GM15510 (cell line): ENCODE data around the gene ARID3C.

Source experiments
- POLR2A ChIP-seq: IDR thresholded peaks from 3 replicates; pipeline ENCODE4 v1.6.1; 2011; ENCODE audit warnings: borderline replicate concordance; ENCODE audit not compliant: insufficient read length; ENCODE audit errors: extremely low read depth

The ARID3C gene, protein sequence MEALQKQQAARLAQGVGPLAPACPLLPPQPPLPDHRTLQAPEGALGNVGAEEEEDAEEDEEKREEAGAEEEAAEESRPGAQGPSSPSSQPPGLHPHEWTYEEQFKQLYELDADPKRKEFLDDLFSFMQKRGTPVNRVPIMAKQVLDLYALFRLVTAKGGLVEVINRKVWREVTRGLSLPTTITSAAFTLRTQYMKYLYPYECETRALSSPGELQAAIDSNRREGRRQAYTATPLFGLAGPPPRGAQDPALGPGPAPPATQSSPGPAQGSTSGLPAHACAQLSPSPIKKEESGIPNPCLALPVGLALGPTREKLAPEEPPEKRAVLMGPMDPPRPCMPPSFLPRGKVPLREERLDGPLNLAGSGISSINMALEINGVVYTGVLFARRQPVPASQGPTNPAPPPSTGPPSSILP

DNA sequence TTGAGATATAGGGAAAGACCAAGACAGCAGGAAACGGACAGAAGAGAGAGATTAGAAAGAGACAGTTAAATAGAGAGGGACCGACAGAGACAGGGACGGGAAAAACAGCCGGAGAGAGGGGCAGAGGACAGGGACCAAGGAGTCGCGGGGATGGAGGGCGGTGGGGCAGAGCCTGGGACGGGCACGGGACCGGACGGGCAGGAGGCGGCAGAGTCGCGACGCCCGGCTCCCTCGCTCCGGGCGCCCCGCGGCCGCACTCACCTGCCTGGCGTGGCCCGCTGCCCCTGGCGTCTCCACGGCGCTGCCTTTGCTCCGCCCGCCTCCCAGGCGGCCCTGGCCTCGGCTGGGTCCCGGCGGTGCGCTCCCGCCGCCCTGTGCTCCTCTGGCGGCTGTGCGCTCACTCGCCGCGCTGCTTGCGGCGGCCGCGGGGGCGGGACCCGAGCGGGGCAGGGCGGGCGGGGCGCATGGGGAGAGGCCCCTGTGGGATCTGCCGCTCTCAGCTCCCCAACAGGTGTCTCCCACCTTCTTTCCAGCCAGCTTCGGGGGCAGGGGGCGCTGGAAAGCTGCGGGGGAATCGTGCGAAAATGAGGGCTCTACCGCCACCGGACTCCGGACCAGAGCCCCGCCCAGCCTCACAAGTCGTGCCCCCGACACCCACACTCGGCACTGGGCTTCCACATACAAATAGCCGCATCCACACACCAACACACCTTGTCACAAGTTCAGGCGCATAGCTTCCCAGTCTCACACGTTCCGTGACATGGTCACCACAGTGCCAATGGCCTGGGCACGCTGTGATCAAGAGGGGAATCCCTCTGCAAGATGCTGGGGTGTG is at the start of gene ARID3C:
Gene ARID3C (minus strand): TSS at position 411 of the 835 bp plus-strand sequence. CDS start 1,052 bp downstream, outside the sequence.
- TF ChIP-seq POLR2A = no peak

DNA sequence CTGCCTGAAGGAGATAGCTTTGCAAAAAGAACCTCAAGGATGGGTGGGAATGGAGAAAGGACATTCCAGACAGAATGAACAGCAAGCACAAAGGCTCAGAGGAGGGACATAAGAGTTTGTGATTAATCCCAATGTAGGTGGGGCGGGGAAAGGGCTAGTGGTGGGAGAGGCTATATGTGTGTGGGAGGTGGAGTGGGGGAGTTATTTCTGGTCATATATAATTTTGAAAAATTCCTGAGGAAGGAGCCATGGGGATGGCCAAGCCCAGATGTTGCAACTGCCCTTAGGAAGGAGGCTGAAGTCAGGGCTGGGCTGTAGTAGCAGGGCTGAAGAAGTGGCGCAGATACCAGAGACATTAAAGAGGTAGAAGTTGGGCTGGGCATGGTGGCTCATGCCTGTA is 47.0 kb upstream of the ARID3C start:
- no peak for TF ChIP-seq POLR2A

GRCh38 chr9:34675048-34675714 is 46.3 kb upstream of the ARID3C start:
- no peak for TF ChIP-seq POLR2A

GRCh38 chr9:34674440-34674839 is 45.6 kb upstream of the ARID3C start:
- TF ChIP-seq POLR2A = no peak

GRCh38 chr9:34671307-34671706 is 42.4 kb upstream of the ARID3C start:
- TF ChIP-seq POLR2A = no peak

DNA sequence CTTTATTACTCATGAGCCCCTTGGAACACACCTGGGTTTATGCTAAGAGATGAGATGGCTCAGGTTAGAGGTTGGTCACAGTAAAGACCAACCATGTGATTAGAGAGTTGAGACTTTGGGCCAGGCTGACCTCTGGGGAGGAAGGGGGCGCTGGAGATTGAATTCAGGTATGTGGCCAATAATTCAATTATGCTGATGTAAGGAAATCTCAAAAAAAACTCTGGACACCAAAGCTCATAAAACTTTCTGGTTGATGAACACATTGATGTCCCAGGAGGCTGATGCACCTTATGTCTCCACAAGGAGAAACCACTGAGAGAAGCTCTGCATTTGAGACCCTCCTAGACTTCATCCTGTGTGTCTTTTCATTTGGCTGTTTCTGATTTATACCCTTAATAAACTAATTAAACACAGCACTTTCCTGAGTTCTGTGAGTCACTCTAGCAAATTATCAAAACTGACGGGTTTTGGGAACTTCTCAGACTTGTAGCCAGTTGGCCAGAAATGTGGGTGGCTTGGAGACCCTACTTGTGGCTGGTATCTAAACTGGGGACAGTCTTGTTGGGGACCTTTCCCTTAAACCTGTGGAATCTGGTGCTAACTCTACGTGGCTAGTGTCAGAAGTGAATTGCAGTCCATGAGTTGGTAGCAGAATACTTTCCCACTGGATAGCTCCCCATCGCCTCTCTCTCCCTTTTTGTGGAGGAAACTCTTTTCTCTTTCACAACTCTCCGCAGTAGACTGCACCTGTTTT is 41.1 kb upstream of the ARID3C start:
- no peak for TF ChIP-seq POLR2A

DNA sequence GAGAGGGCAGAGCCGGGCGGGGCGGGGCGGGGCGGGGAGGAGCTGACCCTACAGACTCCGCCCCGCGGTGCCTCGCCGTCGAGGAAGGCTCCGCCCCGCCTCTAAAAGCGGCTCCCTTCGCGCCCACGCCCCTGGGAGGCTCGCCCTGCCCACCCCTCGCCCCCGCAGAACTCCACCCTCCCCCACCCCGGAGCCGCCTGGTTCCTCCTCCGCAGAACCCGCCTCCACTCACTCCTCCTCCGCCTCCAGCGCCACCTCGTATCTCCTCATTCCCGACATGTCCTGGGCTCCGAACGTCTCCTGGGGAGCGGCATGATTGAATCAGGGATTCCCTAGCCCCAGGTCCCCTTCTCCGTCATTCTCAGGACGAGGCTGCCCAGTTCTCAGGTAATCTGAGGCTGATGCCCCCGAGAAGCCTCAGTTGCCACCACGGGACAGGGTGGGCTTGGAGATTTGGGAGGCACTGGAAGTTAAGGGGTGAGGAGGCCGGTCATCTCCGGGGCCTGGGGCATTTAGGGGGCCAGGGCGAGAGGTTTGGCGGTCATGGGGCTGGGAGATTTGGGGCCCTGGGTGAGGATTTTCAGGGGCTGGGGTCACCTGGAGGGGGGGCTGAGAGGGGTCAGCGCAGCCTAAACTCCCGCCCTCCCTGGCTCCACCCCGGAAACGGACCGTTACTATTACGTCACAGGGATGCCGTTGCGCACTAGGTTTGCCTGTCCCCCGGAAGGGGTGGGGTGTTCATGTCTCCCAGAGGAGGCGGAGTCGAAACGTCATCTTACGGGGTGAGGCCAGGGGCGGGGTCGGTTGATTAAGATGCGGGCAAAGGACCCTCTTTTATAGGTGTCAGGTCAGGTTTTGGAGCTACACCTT is 36.8 kb upstream of the ARID3C start:
- TF ChIP-seq POLR2A = no peak

DNA sequence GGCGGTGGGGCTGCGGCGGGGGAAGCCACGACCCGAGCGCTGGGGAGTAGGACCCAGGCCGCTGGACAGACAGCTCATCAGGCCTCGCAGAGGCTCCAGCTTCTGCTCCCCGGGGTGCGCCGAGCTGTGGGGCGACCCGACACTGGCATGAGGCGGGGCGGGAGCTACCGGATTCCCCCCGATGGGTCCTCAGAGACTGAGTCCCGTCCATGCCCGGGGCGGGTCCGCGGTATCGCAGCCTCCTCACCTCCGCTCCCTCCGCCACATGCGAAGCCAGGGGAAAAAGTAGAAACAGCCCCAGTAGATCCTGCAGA is 36.2 kb upstream of the ARID3C start:
- TF ChIP-seq POLR2A = peak; percentile 15

- no peak for TF ChIP-seq POLR2A
Observed at GRCh38 chr9:34664281-34665066, 35.6 kb upstream of the ARID3C start.

DNA sequence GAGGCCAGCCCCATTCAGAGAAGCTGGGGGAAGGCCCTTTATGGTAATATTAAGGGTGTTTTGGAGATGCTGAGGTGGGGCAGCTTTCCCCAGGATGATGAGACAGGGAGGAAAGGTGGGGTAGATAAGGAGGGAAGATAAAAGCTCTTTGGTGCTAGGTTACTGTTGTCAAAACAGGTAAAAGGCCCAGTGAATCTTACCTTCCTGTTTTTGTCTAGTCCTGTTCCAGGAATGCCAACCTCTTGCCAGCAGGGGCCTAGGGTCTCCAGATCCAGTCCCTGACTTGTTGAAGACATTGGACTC is 34.4 kb upstream of the ARID3C start:
- no peak for TF ChIP-seq POLR2A

GRCh38 chr9:34662526-34663302 is 33.8 kb upstream of the ARID3C start, which contains the start of gene CCL27:
Gene CCL27, minus strand, starts transcription at chr9:34662657. Its CDS starts 24 bp downstream, at chr9:34662633.
- no peak for TF ChIP-seq POLR2A

DNA sequence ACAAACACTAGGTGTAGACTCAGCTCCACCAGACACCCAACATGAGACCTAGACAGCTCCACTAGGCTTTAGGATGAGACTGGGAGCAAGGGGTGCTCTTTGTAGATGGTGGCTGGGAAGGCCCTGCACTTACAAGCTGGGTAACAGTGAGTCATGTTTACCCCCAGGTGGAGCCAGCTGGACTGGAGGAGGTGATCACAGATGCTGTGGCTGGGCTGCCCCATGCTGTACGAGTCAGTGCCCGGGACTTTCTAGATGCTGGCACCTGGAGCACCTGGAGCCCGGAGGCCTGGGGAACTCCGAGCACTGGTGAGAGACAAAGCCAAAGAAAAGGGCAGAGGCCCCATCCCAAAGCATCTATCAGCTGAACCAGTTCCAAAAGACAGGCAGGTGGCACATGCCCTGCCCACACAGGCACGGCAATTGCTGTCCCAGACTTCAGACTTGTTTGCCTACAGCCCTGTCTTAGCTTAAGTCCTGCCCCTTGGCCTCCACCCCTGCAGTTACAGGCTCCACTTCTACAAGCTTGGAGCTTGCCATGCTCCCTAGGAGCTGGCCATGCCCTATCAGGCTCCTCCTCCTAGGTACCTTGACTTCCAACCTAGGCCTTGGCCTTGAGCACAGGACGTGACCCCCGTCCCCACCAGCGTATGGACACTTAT is 30.9 kb upstream of the ARID3C start:
- no peak for TF ChIP-seq POLR2A
